H9 (cell line): ENCODE measurements around the gene TFB1M. TPM values are rescaled to one million over a fixed set of nuclear protein-coding genes. Genes with fewer than 3 reads are reported as not detected.

Source experiments
- DNase-seq: peaks from one replicate; pipeline ENCODE4 v3.0.0-alpha.2; 2017
- H2AFZ ChIP-seq: one replicate; pipeline ENCODE4 v1.6.1; 2013; ENCODE audit warnings: mild to moderate bottlenecking, low read length, control low read depth, moderate library complexity
- H2AK5ac ChIP-seq: 2 replicates; pipeline ENCODE4 v1.6.1; 2013; ENCODE audit warnings: low read length, control low read depth, mixed read lengths; ENCODE audit not compliant: insufficient read length
- H2BK120ac ChIP-seq: one replicate; pipeline ENCODE4 v1.6.1; 2013; ENCODE audit warnings: low read depth, mild to moderate bottlenecking, low read length, control low read depth, inconsistent platforms; ENCODE audit not compliant: poor library complexity, severe bottlenecking
- H2BK12ac ChIP-seq: 2 replicates; pipeline ENCODE4 v1.6.1; 2013; ENCODE audit warnings: low read length, control low read depth, mixed read lengths, low read depth; ENCODE audit not compliant: insufficient read length
- H2BK15ac ChIP-seq: 2 replicates; pipeline ENCODE4 v1.6.1; 2013; ENCODE audit warnings: low read depth, low read length, control low read depth
- H2BK20ac ChIP-seq: one replicate; pipeline ENCODE4 v1.6.1; 2013; ENCODE audit warnings: low read depth, mild to moderate bottlenecking, low read length, control low read depth, inconsistent platforms; ENCODE audit not compliant: poor library complexity, severe bottlenecking
- H2BK5ac ChIP-seq: 2 replicates; pipeline ENCODE4 v1.6.1; 2013; ENCODE audit warnings: low read length, control low read depth, mixed read lengths; ENCODE audit not compliant: insufficient read length
- H3K14ac ChIP-seq: 2 replicates; pipeline ENCODE4 v1.6.1; 2013; ENCODE audit warnings: low read length, control low read depth; ENCODE audit not compliant: insufficient read depth
- H3K18ac ChIP-seq: 2 replicates; pipeline ENCODE4 v1.6.1; 2013; ENCODE audit warnings: low read depth, mild to moderate bottlenecking, mixed read lengths, low read length, control low read depth; ENCODE audit not compliant: insufficient read length
- H3K23ac ChIP-seq: 2 replicates; pipeline ENCODE4 v1.6.1; 2013; ENCODE audit warnings: low read length, control low read depth, mixed read lengths, low read depth; ENCODE audit not compliant: insufficient read length
- H3K23me2 ChIP-seq: 2 replicates; pipeline ENCODE4 v1.6.1; 2013; ENCODE audit warnings: low read depth, mild to moderate bottlenecking, mixed read lengths, low read length, control low read depth; ENCODE audit not compliant: insufficient read length, poor library complexity, severe bottlenecking
- H3K27ac ChIP-seq: 2 replicates; pipeline ENCODE4 v1.5.1; 2013; ENCODE audit warnings: low read length, control low read depth, mixed read lengths, low read depth; ENCODE audit not compliant: insufficient read length
- H3K27me3 ChIP-seq: 2 replicates; pipeline ENCODE4 v1.6.1; 2013; ENCODE audit warnings: low read length, control low read depth, inconsistent platforms; ENCODE audit not compliant: insufficient read depth
- H3K4ac ChIP-seq: 2 replicates; pipeline ENCODE4 v1.6.1; 2013; ENCODE audit warnings: low read depth, mild to moderate bottlenecking, control low read depth, inconsistent platforms, low read length, moderate library complexity
- H3K4me1 ChIP-seq: 2 replicates; pipeline ENCODE4 v1.6.1; 2013; ENCODE audit warnings: low read length, control low read depth, inconsistent platforms; ENCODE audit not compliant: insufficient read depth
- H3K4me2 ChIP-seq: 2 replicates; pipeline ENCODE4 v1.6.1; 2013; ENCODE audit warnings: low read length, control low read depth, mixed read lengths; ENCODE audit not compliant: insufficient read length, insufficient read depth
- H3K56ac ChIP-seq: 2 replicates; pipeline ENCODE4 v1.6.1; 2013; ENCODE audit warnings: low read depth, mild to moderate bottlenecking, mixed read lengths, low read length, control low read depth; ENCODE audit not compliant: insufficient read length
- H3K79me1 ChIP-seq: 2 replicates; pipeline ENCODE4 v1.6.1; 2013; ENCODE audit warnings: low read depth, mild to moderate bottlenecking, moderate library complexity, low read length, control low read depth, inconsistent platforms; ENCODE audit not compliant: insufficient read depth, poor library complexity, severe bottlenecking
- H3K79me2 ChIP-seq: 2 replicates; pipeline ENCODE4 v1.6.1; 2013; ENCODE audit warnings: low read length, control low read depth, inconsistent platforms; ENCODE audit not compliant: insufficient read depth
- H3K9ac ChIP-seq: 2 replicates; pipeline ENCODE4 v1.6.1; 2013; ENCODE audit warnings: low read length, control low read depth, mixed read lengths; ENCODE audit not compliant: insufficient read length; ENCODE audit errors: extremely low read depth
- H3K9me3 ChIP-seq: one replicate; pipeline ENCODE4 v1.6.1; 2013; ENCODE audit warnings: low read depth, low read length, inconsistent platforms; ENCODE audit not compliant: control insufficient read depth
- H3T11ph ChIP-seq: one replicate; pipeline ENCODE4 v1.6.1; 2013; ENCODE audit warnings: mild to moderate bottlenecking, low read length, control low read depth, inconsistent platforms
- H4K20me1 ChIP-seq: one replicate; pipeline ENCODE4 v1.6.1; 2013; ENCODE audit not compliant: control insufficient read depth, insufficient read length, insufficient read depth
- H4K5ac ChIP-seq: 2 replicates; pipeline ENCODE4 v1.6.1; 2013; ENCODE audit warnings: low read depth, mild to moderate bottlenecking, mixed read lengths, low read length, control low read depth; ENCODE audit not compliant: insufficient read length
- H4K8ac ChIP-seq: replicated peaks from 2 replicates; pipeline ENCODE4 v1.6.1; 2013; ENCODE audit warnings: low read length, control low read depth, mixed read lengths, low read depth; ENCODE audit not compliant: insufficient read length
- H4K91ac ChIP-seq: 2 replicates; pipeline ENCODE4 v1.6.1; 2013; ENCODE audit warnings: low read depth, mild to moderate bottlenecking, moderate library complexity, mixed read lengths, low read length, control low read depth; ENCODE audit not compliant: insufficient read length
- H3K27ac Mint-ChIP-seq, 3 experiments: 2 replicates in 2 of 3; 3 replicates in 1 of 3; pipeline ENCODE4 v1.8.0; 2020 to 2021; ENCODE audit warnings: mixed read lengths in 3 of 3, mild to moderate bottlenecking in 1 of 3, moderate library complexity in 1 of 3
- H3K27me3 Mint-ChIP-seq: 2 replicates; pipeline ENCODE4 v1.8.0; 2021; ENCODE audit warnings: low read depth, mild to moderate bottlenecking, moderate library complexity, mixed read lengths
- H3K36me3 Mint-ChIP-seq, 3 experiments: 2 replicates in 2 of 3; 3 replicates in 1 of 3; pipeline ENCODE4 v1.8.0; 2020 to 2021; ENCODE audit warnings: low read depth in 3 of 3, mixed read lengths in 3 of 3; ENCODE audit not compliant: insufficient read depth in 1 of 3
- H3K4me1 Mint-ChIP-seq, 2 experiments: 2 replicates each; pipeline ENCODE4 v1.8.0; 2020; ENCODE audit warnings: mixed read lengths in 2 of 2
- H3K4me3 Mint-ChIP-seq, 2 experiments: 2 replicates in 1 of 2; 3 replicates in 1 of 2; pipeline ENCODE4 v1.8.0; 2020 to 2021; ENCODE audit warnings: mild to moderate bottlenecking in 2 of 2, mixed read lengths in 2 of 2, moderate library complexity in 1 of 2
- H3K9me3 Mint-ChIP-seq, 2 experiments: 2 replicates in 1 of 2; 3 replicates in 1 of 2; pipeline ENCODE4 v1.8.0; 2020; ENCODE audit warnings: mild to moderate bottlenecking in 2 of 2, mixed read lengths in 2 of 2, moderate library complexity in 1 of 2
- WGBS: extraction: QIAGEN DNeasy Blood & Tissue Kit; methylation state at CpG from one replicate; pipeline ENCODE4 v1.1.7; 2013; ENCODE audit warnings: missing lambda C conversion rate, low lambda C conversion rate, mixed read lengths; ENCODE audit not compliant: insufficient read length; ENCODE audit errors: extremely low coverage; 5-methylcytosine and 5-hydroxymethylcytosine counted together
- total RNA-seq: library from RNA; stranded (reverse); gene quantifications from 2 replicates; pipeline ENCODE4 v1.2.1, GENCODE V29; 2021
- TF ChIP-seq, protein P1 (sequence below): fragments of 200-600 bp; sonication (generic); conservative IDR thresholded peaks from 3 replicates; pipeline ENCODE4 v1.8.0; 2021; ENCODE audit warnings: antibody characterized with exemption, mild to moderate bottlenecking

TFB1M gene
- total RNA-seq, 1 experiment from 2014 or later = 28.6 TPM

GRCh38 chr6:155219858-155220301 is 94.4 kb downstream of the TFB1M start:
- Histone ChIP-seq H3K27ac (no peak overlapping the region), H3K27me3 (no peaks in the 10 kb centered on the region)
- no CpG with 5 or more reads among the region's 5 CpGs for WGBS

More at GRCh38 chr6:155219858-155220301, 94.4 kb downstream of the TFB1M start:
- Histone ChIP-seq H3K79me1 (no peaks in the 10 kb centered on the region), H3K79me2 (no peaks in the 10 kb centered on the region), H2BK5ac (no peak overlapping the region), H3K9ac (no peak overlapping the region), H4K8ac (no peak overlapping the region), H3K14ac (no peak overlapping the region), H4K91ac (no peak overlapping the region), H3K18ac (no peak overlapping the region), H2BK120ac (no peak overlapping the region), H3K4me1 (no peaks in the 10 kb centered on the region), H3K4me2 (no peak overlapping the region), H2AFZ (no peak overlapping the region), H3T11ph (no peak overlapping the region), H2AK5ac (no peak overlapping the region), H4K5ac (no peak overlapping the region), H2BK12ac (no peak overlapping the region), H3K9me3 (no peaks in the 10 kb centered on the region), H3K4ac (no peak overlapping the region), H2BK15ac (no peak overlapping the region), H3K23ac (no peak overlapping the region), H4K20me1 (no peaks in the 10 kb centered on the region), H3K56ac (no peak overlapping the region), H2BK20ac (no peak overlapping the region), H3K23me2 (no peaks in the 10 kb centered on the region)
- DNase-seq = no peak
- H3K9me3 Mint-ChIP-seq = no peaks in the 10 kb centered on the region
- H3K36me3 Mint-ChIP-seq = peaks cover 0 to 9% (median 4%) of the 10 kb centered on the region in 3 experiments; a peak in 3 of 7 replicates
- no peak overlapping the region for H3K4me3 Mint-ChIP-seq
- H3K4me1 Mint-ChIP-seq = peaks cover 13 to 19% of the 10 kb centered on the region in 2 experiments
- TF ChIP-seq, protein P1, sequence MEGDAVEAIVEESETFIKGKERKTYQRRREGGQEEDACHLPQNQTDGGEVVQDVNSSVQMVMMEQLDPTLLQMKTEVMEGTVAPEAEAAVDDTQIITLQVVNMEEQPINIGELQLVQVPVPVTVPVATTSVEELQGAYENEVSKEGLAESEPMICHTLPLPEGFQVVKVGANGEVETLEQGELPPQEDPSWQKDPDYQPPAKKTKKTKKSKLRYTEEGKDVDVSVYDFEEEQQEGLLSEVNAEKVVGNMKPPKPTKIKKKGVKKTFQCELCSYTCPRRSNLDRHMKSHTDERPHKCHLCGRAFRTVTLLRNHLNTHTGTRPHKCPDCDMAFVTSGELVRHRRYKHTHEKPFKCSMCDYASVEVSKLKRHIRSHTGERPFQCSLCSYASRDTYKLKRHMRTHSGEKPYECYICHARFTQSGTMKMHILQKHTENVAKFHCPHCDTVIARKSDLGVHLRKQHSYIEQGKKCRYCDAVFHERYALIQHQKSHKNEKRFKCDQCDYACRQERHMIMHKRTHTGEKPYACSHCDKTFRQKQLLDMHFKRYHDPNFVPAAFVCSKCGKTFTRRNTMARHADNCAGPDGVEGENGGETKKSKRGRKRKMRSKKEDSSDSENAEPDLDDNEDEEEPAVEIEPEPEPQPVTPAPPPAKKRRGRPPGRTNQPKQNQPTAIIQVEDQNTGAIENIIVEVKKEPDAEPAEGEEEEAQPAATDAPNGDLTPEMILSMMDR = no peak
- H3K27me3 Mint-ChIP-seq = no peaks in the 10 kb centered on the region
- H3K27ac Mint-ChIP-seq = peak overlapping the region in 2 of 3 experiments; percentile 10 to 49; a peak in 2 of 7 replicates
